Testis (tissue), 3 donors: ENCODE data around the gene KRTAP20-2. TPM values are rescaled to one million over a fixed set of nuclear protein-coding genes. Genes with fewer than 3 reads are reported as not detected.

Experiments used
- DNase-seq: peaks from one replicate; pipeline ENCODE4 v3.0.0-alpha.2; 2019
- H3K27ac ChIP-seq, 2 donors: fragments of 200-600 bp; sonication (generic); one replicate each; pipeline ENCODE4 v1.5.1; 2019
- H3K27me3 ChIP-seq: fragments of 200-600 bp; sonication (generic); one replicate; pipeline ENCODE4 v1.5.1; 2019
- H3K36me3 ChIP-seq: fragments of 200-600 bp; sonication (generic); one replicate; pipeline ENCODE4 v1.5.1; 2017; ENCODE audit warnings: low read depth; ENCODE audit errors: missing control alignments
- H3K4me1 ChIP-seq: fragments of 200-600 bp; sonication (generic); one replicate; pipeline ENCODE4 v1.5.1; 2019
- H3K4me3 ChIP-seq, 2 donors: fragments of 200-600 bp; sonication (generic); one replicate each; pipeline ENCODE4 v1.5.1; 2017 to 2019
- H3K9me3 ChIP-seq: fragments of 200-600 bp; sonication (generic); one replicate; pipeline ENCODE4 v1.5.1; 2017
- CTCF ChIP-seq, 3 experiments: fragments of 450-650 bp in 2 of 3; fragments of 200-600 bp in 1 of 3; sonication (generic) in 1 of 3; IDR thresholded peaks; one replicate each; pipeline ENCODE4 v1.5.1; 2016 to 2019; ENCODE audit warnings: antibody characterized with exemption in 3 of 3, mild to moderate bottlenecking in 2 of 3, moderate library complexity in 1 of 3
- POLR2A ChIP-seq: fragments of 450-650 bp; IDR thresholded peaks from one replicate; pipeline ENCODE4 v1.6.1; 2017; ENCODE audit warnings: antibody characterized with exemption, mild to moderate bottlenecking, moderate library complexity
- WGBS, 2 donors: methylation state at CpG; one replicate each; pipeline ENCODE4 v1.1.5; 2018; 5-methylcytosine and 5-hydroxymethylcytosine counted together
- intact Hi-C: fragments of 100-400 bp; cut with DNase I; formaldehyde crosslinking; loops from one replicate; pipeline ENCODE4 v1.15.1; 2023; ENCODE audit warnings: low total_unique reads
- polyA plus RNA-seq: library from polyadenylated mRNA; stranded (reverse); fragments of 350-450 nt; fragmentation: Illumina TruSeq; extraction: RNeasy Lipid Tissue Mini Kit (QIAGEN cat#74804); gene quantifications from one replicate; pipeline ENCODE4 v1.2.3, GENCODE V29; 2014; ENCODE audit warnings: low read depth, low replicate concordance; ENCODE audit not compliant: insufficient read depth
- total RNA-seq, 2 donors: library from RNA; depleted of rRNA; stranded (reverse); fragments of >200 nt; gene quantifications; one replicate each; pipeline ENCODE4 v1.2.3, GENCODE V29; 2016

Gene KRTAP20-2
- total and polyA plus RNA-seq, 3 donors from 2014 or later: not detected

GRCh38 chr21:30620080-30620479 is 14.9 kb upstream of the KRTAP20-2 start:
- no peaks in the 10 kb centered on the region for H3K4me1 ChIP-seq
- H3K9me3 ChIP-seq: no peaks in the 10 kb centered on the region
- H3K4me3 ChIP-seq: no peak overlapping the region
- TF ChIP-seq POLR2A: no peak
- TF ChIP-seq CTCF (IDR thresholded peaks at IDR 0.05): no peak
- no peak overlapping the region for H3K27ac ChIP-seq
- intact Hi-C loops: no loop called here
- H3K27me3 ChIP-seq: no peaks in the 10 kb centered on the region
- no peak for DNase-seq
- no peaks in the 10 kb centered on the region for H3K36me3 ChIP-seq

GRCh38 chr21:30620522-30620921 is 14.5 kb upstream of the KRTAP20-2 start, which contains the start of gene KRTAP20-4:
TSS of gene KRTAP20-4 (plus strand) at chr21:30620627.
- H3K4me1 ChIP-seq: no peaks in the 10 kb centered on the region
- TF ChIP-seq CTCF (IDR thresholded peaks at IDR 0.05) (no peak), POLR2A (no peak)
- no peak within 1 kb of the TSS for H3K27ac ChIP-seq
- no peaks in the 10 kb centered on the region for H3K9me3 ChIP-seq
- no peak for DNase-seq
- H3K27me3 ChIP-seq: no peaks in the 10 kb centered on the region
- H3K36me3 ChIP-seq: no peaks in the 10 kb centered on the region
- no peak within 1 kb of the TSS for H3K4me3 ChIP-seq
- 86 to 96% methylated on average over 3 of the region's 3 CpGs for WGBS, 2 donors
- intact Hi-C loops: no loop called here

- 91 to 96% methylated on average over 1 to 3 of the region's 3 CpGs for WGBS, 2 donors
- Histone ChIP-seq H3K27ac (no peak overlapping the region), H3K4me3 (no peak overlapping the region), H3K9me3 (no peaks in the 10 kb centered on the region), H3K4me1 (no peaks in the 10 kb centered on the region), H3K36me3 (no peaks in the 10 kb centered on the region), H3K27me3 (no peaks in the 10 kb centered on the region)
- no peak for TF ChIP-seq POLR2A
- no peak for TF ChIP-seq CTCF (IDR thresholded peaks at IDR 0.05)
- intact Hi-C loops: no loop called here
- no peak for DNase-seq
Measured at GRCh38 chr21:30623362-30623761, 11.6 kb upstream of the KRTAP20-2 start.

GRCh38 chr21:30625449-30626165 is 9.4 kb upstream of the KRTAP20-2 start:
- Histone ChIP-seq H3K36me3 (no peaks in the 10 kb centered on the region), H3K27me3 (no peaks in the 10 kb centered on the region), H3K27ac (no peak overlapping the region), H3K4me1 (no peaks in the 10 kb centered on the region), H3K4me3 (no peak overlapping the region), H3K9me3 (no peaks in the 10 kb centered on the region)
- WGBS, 2 donors: 76 to 80% methylated on average over 4 of the region's 4 CpGs
- intact Hi-C loops: no loop called here
- TF ChIP-seq CTCF (IDR thresholded peaks at IDR 0.05) (no peak), POLR2A (no peak)
- no peak for DNase-seq

- DNase-seq: no peak
- H3K36me3 ChIP-seq: no peaks in the 10 kb centered on the region
- no peaks in the 10 kb centered on the region for H3K4me1 ChIP-seq
- no peak overlapping the region for H3K4me3 ChIP-seq
- TF ChIP-seq CTCF (IDR thresholded peaks at IDR 0.05) (no peak), POLR2A (no peak)
- no peak overlapping the region for H3K27ac ChIP-seq
- H3K27me3 ChIP-seq: no peaks in the 10 kb centered on the region
- 70 to 89% methylated on average over 4 of the region's 4 CpGs for WGBS, 2 donors
- intact Hi-C loops: no loop called here
- no peaks in the 10 kb centered on the region for H3K9me3 ChIP-seq
Measured at GRCh38 chr21:30628109-30628508, 6.9 kb upstream of the KRTAP20-2 start.
